Effector memory CD4-positive, alpha-beta T cell (primary cell): ENCODE results near the gene PAK1IP1.
"Not testable (repeated sequence)": the region's sequence is repeated elsewhere in the genome, so short reads cannot be mapped to it uniquely, and the experiment has no call there.

Experiments used
- DNase-seq, 3 donors: peaks; one replicate each; pipeline ENCODE4 v3.0.0-alpha.2; 2020
- H3K27ac ChIP-seq: 2 replicates; pipeline ENCODE4 v1.7.0; 2013; ENCODE audit warnings: mild to moderate bottlenecking, low read length, moderate library complexity; ENCODE audit not compliant: insufficient read depth, poor library complexity, severe bottlenecking
- H3K27me3 ChIP-seq: replicated peaks from 2 replicates; pipeline ENCODE4 v1.7.0; 2013; ENCODE audit warnings: mild to moderate bottlenecking, low read length; ENCODE audit not compliant: insufficient read depth, control insufficient read depth, poor library complexity, severe bottlenecking
- H3K36me3 ChIP-seq: 2 replicates; pipeline ENCODE4 v1.7.0; 2013; ENCODE audit warnings: mild to moderate bottlenecking, low read length, moderate library complexity; ENCODE audit not compliant: control insufficient read depth, insufficient read depth
- H3K4me1 ChIP-seq: 2 replicates; pipeline ENCODE4 v1.7.0; 2013; ENCODE audit warnings: low read length, mild to moderate bottlenecking; ENCODE audit not compliant: control insufficient read depth, insufficient read depth, poor library complexity, severe bottlenecking
- H3K4me3 ChIP-seq: 2 replicates; pipeline ENCODE4 v1.7.0; 2013; ENCODE audit warnings: low read length, low read depth, mild to moderate bottlenecking; ENCODE audit not compliant: insufficient read depth, poor library complexity, severe bottlenecking
- H3K9me3 ChIP-seq: 2 replicates; pipeline ENCODE4 v1.7.0; 2013; ENCODE audit warnings: mild to moderate bottlenecking, low read length, moderate library complexity; ENCODE audit not compliant: control insufficient read depth
- total RNA-seq, 3 donors: gene quantifications; one replicate each; lab custom pipeline; 2026; lab: John Stamatoyannopoulos, UW

The PAK1IP1 gene, protein sequence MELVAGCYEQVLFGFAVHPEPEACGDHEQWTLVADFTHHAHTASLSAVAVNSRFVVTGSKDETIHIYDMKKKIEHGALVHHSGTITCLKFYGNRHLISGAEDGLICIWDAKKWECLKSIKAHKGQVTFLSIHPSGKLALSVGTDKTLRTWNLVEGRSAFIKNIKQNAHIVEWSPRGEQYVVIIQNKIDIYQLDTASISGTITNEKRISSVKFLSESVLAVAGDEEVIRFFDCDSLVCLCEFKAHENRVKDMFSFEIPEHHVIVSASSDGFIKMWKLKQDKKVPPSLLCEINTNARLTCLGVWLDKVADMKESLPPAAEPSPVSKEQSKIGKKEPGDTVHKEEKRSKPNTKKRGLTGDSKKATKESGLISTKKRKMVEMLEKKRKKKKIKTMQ
- 7.9 to 10.3 (median 9.9) reads per million in 3 donors for total RNA-seq

DNA sequence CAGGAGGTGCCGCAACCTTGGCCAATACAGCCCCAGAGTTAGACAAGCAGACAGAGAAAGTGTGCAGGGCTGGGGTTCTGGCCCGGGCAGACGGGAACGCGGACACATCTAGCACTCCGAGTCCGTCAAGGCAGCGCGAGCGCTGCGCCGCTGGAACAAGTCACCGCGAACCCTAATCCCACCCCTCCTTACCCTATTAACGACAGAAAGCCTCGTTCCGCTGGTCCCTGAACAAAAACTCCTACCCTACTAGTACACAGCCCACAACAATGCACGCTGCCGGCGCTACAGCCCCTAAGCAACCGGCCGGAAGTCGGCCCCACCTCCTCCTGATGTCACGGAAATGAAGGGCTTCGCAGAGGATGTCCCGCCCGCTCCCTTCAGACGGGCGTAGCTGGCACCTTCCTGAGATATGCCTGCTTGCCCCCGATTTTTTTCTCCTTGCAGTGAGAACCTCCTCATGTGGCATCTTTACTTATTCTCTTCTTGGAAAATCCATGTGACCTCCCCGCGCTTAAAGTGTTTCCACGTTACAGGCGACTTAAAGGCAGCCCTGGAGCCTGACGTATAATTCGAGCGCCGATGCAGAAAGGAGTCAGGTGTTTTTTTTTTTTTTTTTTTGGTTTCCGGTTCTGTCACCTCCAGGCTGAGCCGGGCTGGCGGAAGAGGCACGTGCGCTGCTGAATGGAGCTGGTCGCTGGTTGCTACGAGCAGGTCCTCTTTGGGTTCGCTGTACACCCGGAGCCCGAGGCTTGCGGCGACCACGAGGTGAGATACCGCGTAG, at the start of gene PAK1IP1, which contains the start of gene C6orf52:
TSS of gene PAK1IP1 (plus strand) at position 671 of the 784 bp plus-strand sequence. CDS start at position 685, 14 bp downstream.
TSS of gene C6orf52 (minus strand) at position 315 of the 784 bp plus-strand sequence. CDS start 7,066 bp downstream, outside the sequence.
- Histone ChIP-seq H3K9me3 (no peaks in the 10 kb centered on the region), H3K4me1 (peaks cover 16% of the 10 kb centered on the region), H3K27ac (peak within 1 kb of the TSS; percentile 96), H3K4me3 (peak within 1 kb of the TSS; percentile 84), H3K36me3 (peaks cover 2% of the 10 kb centered on the region), H3K27me3 (no peaks in the 10 kb centered on the region)
- peak; percentile 86 to 90 (median 90) for DNase-seq

DNA sequence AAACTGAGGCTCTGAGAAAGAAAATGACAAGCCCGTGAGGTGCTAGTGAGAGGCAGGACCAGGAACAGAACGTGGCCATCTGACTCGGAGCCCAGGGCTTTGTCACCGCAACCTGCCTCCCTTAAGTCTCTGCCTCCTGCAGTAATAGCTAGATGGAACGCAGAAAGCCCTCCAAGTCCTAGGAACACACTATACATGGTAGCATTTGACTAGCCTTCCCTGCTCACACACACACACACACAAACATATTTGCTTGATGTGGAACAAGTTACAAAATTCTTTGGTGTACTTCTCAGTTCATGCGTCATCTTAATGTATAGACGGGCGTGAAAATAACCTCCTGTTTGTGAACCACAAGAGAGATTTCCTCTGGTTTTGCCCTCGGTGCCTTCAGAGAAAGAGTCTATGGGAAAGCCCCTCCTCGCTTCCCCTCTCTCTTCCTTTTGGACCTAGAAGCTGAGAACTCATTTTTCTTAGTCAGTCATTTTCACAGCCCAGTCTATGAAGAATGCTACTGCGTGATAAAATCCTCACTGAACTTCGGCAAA, 39.2 kb upstream of the PAK1IP1 start:
- no peak for DNase-seq
- H3K9me3 ChIP-seq: no peaks in the 10 kb centered on the region
- no peaks in the 10 kb centered on the region for H3K36me3 ChIP-seq
- peaks cover 4% of the 10 kb centered on the region for H3K4me1 ChIP-seq
- no peak overlapping the region for H3K27ac ChIP-seq
- no peaks in the 10 kb centered on the region for H3K27me3 ChIP-seq
- H3K4me3 ChIP-seq: no peak overlapping the region

DNA sequence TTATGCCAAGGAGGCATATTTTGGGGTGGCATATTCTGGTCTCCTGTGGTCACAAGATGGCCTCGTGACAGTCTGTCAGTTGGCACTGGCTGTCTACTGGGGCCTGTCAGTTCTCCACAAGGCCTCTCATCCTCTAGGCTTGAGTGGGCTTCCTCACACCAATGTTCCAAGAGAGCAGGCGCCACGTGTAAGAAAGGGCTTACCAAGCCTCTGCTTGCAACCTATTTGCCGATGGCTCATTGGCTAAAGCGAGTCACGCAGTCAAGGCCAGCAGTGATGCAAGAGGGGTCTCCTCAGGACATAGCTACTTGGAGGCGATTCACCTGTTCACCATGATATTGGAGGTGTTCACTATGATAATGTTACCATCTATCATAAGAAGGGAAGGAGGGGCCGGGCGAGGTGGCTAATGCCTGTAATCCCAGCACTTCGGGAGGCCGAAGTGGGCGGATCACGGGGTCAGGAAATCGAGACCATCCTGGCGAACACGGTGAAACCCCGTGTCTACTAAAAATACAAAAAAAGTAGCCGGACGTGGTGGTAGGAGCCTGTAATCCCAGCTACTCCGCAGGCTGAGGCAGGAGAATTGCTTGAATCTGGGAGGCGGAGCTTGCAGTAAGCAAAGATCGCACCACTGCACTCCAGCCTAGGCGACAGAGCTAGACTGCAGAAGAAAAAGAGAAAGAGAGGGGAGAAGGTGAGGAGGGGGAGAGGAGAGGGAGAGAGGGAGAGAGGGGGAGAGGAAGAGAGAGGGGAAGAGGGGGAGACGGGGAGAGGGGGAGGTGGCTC, 35.7 kb upstream of the PAK1IP1 start:
- Histone ChIP-seq H3K36me3 (no peaks in the 10 kb centered on the region), H3K4me3 (no peak overlapping the region), H3K9me3 (no peaks in the 10 kb centered on the region), H3K27me3 (no peaks in the 10 kb centered on the region), H3K4me1 (peaks cover 4% of the 10 kb centered on the region), H3K27ac (no peak overlapping the region)
- no peak for DNase-seq

DNA sequence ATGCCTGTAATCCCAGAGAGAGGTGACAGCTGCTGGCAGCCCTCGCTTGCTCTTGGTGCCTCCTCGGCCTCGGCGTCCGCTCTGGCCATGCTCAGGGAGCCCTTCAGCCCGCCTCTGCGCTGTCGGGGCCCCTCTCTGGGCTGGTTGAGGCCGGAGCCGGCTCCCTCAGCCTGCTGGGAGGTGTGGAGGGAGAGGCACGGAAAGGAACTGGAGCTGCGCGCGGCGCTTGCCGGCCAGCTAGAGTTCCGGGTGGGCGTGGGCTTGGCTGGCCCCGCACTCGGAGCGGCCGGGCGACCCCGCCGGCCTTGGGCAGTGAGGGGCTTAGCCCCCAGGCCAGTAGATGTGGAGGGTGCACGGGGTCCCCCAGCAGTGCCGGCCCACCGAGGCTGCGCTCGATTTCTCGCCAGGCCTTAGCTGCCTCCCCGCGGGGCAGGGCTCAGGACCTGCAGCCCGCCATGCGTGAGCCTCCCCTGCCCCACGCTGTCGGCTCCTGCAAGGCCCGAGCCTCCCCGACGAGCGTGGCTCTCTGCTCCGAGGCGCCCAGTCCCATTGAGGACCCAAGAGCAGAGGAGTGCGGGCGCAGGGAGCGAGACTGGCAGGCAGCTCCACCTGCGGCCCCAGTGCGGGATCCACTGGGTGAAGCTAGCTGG, 34.9 kb upstream of the PAK1IP1 start:
- DNase-seq: no peak
- Histone ChIP-seq H3K27me3 (no peaks in the 10 kb centered on the region), H3K36me3 (no peaks in the 10 kb centered on the region), H3K4me1 (peaks cover 4% of the 10 kb centered on the region), H3K27ac (no peak overlapping the region), H3K4me3 (no peak overlapping the region), H3K9me3 (no peaks in the 10 kb centered on the region)

DNA sequence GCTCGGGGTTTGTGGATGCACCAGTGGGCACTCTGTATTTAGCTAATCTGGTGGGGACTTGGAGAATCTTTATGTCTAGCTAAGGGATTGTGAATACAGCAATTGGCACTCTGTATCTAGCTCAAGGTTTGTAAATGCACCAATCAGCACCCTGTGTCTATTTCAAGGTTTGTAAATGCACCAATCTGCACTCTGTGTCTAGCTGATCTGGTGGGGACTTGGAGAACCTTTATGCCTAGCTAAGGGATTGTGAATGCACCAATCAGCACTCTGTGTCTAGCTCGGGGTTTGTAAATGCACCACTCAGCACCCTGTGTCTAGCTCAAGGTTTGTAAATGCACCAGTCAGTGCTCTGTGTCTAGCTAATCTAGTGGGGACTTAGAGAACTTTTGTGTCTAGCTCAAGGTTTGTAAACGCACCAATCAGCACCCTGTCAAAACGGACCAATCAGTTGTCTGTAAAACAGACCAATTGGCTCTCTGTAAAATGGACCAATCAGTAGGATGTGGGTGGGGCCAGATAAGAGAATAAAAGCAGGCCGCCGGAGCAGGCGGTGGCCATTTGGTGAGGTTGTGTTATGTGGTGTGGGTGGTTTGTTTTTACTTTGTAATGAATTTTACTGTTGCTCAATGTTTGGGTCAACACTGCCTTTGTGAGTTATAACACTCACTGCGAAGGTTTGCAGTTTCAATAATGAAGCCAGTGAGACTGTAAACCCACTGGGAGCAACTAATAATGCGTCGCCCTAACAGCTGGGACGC, 34.2 kb upstream of the PAK1IP1 start:
- not testable (repeated sequence) for H3K4me1 ChIP-seq, H3K27me3 ChIP-seq, H3K9me3 ChIP-seq, H3K27ac ChIP-seq, DNase-seq, H3K4me3 ChIP-seq, H3K36me3 ChIP-seq

DNA sequence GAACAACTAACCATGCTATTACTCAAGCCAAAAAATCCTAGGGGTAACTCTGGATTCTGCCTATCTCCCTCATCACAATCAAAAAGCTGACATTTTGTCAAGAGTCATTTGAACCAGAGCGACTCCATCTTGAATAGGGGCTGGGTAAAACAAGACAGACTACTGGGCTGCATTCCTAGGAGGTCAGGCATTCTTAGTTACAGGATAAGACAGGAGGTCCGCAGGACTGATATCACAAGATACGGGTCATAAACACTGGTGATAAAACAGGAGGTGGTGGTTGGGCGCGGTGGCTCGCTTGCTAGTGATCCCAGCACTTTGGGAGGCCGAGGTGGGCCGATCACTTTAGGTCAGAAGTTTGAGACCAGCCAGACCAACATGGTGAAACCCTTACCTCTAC, 32.6 kb upstream of the PAK1IP1 start:
- Histone ChIP-seq H3K27me3 (no peaks in the 10 kb centered on the region), H3K36me3 (no peaks in the 10 kb centered on the region), H3K9me3 (no peaks in the 10 kb centered on the region), H3K27ac (no peak overlapping the region), H3K4me1 (no peaks in the 10 kb centered on the region), H3K4me3 (no peak overlapping the region)
- no peak for DNase-seq

DNA sequence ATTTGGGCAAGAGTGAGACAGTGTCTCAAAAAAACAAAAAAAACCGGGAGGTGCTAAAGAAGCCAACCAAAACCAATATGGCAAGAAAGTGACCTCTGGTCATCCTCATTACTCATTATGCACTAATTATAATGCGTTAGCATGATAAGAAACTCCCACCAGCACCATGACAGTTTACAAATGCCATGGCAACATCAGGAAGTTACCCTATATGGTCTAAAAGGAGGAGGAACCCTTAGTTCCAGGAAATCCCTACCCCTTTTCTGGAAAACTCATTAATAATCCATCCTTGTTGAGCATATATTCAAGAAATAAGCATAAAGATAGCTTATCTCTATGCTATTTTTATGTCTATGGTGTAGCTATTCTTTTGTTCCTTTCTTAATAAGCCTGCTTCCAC, 32.0 kb upstream of the PAK1IP1 start:
- H3K4me3 ChIP-seq: no peak overlapping the region
- H3K9me3 ChIP-seq: no peaks in the 10 kb centered on the region
- H3K36me3 ChIP-seq: no peaks in the 10 kb centered on the region
- H3K4me1 ChIP-seq: no peaks in the 10 kb centered on the region
- H3K27ac ChIP-seq: no peak overlapping the region
- H3K27me3 ChIP-seq: no peaks in the 10 kb centered on the region
- no peak for DNase-seq

DNA sequence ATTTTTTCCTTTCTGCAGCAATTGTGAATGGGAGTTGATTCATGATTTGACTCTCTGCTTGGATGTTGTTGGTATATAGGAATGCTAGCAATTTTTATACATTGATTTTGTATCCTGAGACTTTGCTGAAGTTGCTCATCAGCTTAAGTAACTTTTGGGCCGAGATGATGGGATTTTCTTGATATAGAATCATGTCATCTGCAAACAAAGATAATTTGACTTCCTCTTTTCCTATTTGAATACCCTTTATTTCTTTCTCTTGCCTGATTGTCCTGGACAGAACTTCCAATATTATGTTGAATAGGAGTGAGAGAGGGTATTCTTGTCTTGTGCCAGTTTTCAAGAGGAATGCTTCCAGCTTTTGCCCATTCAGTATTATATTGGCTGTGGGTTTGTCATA, 29.2 kb upstream of the PAK1IP1 start:
- H3K4me1 ChIP-seq, H3K36me3 ChIP-seq, H3K9me3 ChIP-seq, DNase-seq, H3K27ac ChIP-seq, H3K4me3 ChIP-seq, H3K27me3 ChIP-seq: not testable (repeated sequence)
